CD4-positive, alpha-beta T cell (primary cell): ENCODE measurements around the gene CEACAM16. TPM values are rescaled to one million over a fixed set of nuclear protein-coding genes. Genes with fewer than 3 reads are reported as not detected.

ENCODE experiments used
- ATAC-seq: fragments of 200-7000 bp; cut with Tn5 transposase; one replicate; pipeline ENCODE4 v1.10.0; 2022; ENCODE audit warnings: mild to moderate bottlenecking; ENCODE audit not compliant: poor library complexity
- CTCF ChIA-PET: fragments of 350-600 bp; sonication (Branson Sonifier 250); formaldehyde crosslinking; loops from one replicate; lab custom pipeline; 2021; ENCODE audit warnings: antibody characterized with exemption, inconsistent platforms; lab: Charles Lee
- POLR2A ChIA-PET: fragments of 350-600 bp; sonication (Branson Sonifier 250); formaldehyde crosslinking; loops from one replicate; lab custom pipeline; 2021; ENCODE audit warnings: antibody characterized with exemption, inconsistent platforms; lab: Charles Lee
- DNase-seq, 14 experiments: peaks; one replicate each; pipeline ENCODE4 v3.0.0-alpha.2; 2013 to 2020; ENCODE audit warnings: mixed read lengths in 2 of 14
- H3K27ac ChIP-seq, 2 donors: one replicate each; pipeline versions ENCODE4 v1.5.1 to v1.7.0; 2013; ENCODE audit warnings: low read length in 2 of 2, low read depth in 1 of 2, mild to moderate bottlenecking in 1 of 2
- H3K27me3 ChIP-seq, 2 experiments: 1 replicate in 1 of 2; 2 replicates in 1 of 2; pipeline versions ENCODE4 v1.6.1 to v1.7.0; 2013; ENCODE audit warnings: low read length in 2 of 2, control low read depth in 1 of 2, mild to moderate bottlenecking in 1 of 2, moderate library complexity in 1 of 2; ENCODE audit not compliant: insufficient read depth in 2 of 2, control insufficient read depth in 1 of 2
- H3K36me3 ChIP-seq: one replicate; pipeline ENCODE4 v1.6.1; 2013; ENCODE audit warnings: low read length, control low read depth; ENCODE audit not compliant: insufficient read depth
- H3K4me1 ChIP-seq: one replicate; pipeline ENCODE4 v1.6.1; 2013; ENCODE audit warnings: low read length, control low read depth; ENCODE audit not compliant: insufficient read depth
- H3K4me3 ChIP-seq: one replicate; pipeline ENCODE4 v1.5.1; 2013; ENCODE audit warnings: mild to moderate bottlenecking, low read length, moderate library complexity
- H3K9me3 ChIP-seq, 2 experiments: 1 replicate in 1 of 2; 2 replicates in 1 of 2; pipeline versions ENCODE4 v1.6.1 to v1.7.0; 2013; ENCODE audit warnings: low read length in 2 of 2, mild to moderate bottlenecking in 2 of 2, control low read depth in 1 of 2, moderate library complexity in 1 of 2; ENCODE audit not compliant: control insufficient read depth in 1 of 2, insufficient read depth in 1 of 2
- H3K27ac Mint-ChIP-seq: one replicate; pipeline ENCODE4 v1.8.0; 2020; ENCODE audit warnings: mixed read lengths
- H3K27me3 Mint-ChIP-seq: one replicate; pipeline ENCODE4 v1.8.0; 2021; ENCODE audit warnings: mixed read lengths
- H3K36me3 Mint-ChIP-seq: one replicate; pipeline ENCODE4 v1.8.0; 2021; ENCODE audit warnings: low read depth, mixed read lengths
- H3K4me1 Mint-ChIP-seq: one replicate; pipeline ENCODE4 v1.8.0; 2021; ENCODE audit warnings: low read depth, mixed read lengths
- H3K4me3 Mint-ChIP-seq: one replicate; pipeline ENCODE4 v1.8.0; 2020; ENCODE audit warnings: mild to moderate bottlenecking, mixed read lengths
- H3K9me3 Mint-ChIP-seq: one replicate; pipeline ENCODE4 v1.8.0; 2020; ENCODE audit warnings: mixed read lengths
- intact Hi-C, 2 experiments: fragments of 100-400 bp; cut with DNase I in 1 of 2; cut with micrococcal nuclease in 1 of 2; formaldehyde crosslinking; loops; one replicate each; pipeline versions ENCODE4 v1.15.1 to v1.9.0; 2023 to 2025; cut with DNase I, micrococcal nuclease
- total RNA-seq, 174 experiments: library from RNA in 2 of 174; stranded (reverse) in 2 of 174; gene quantifications; one replicate each; pipeline ENCODE4 v1.2.3 and lab custom pipeline; 2021 to 2026
- TF ChIP-seq, protein P1 (sequence below): fragments of 200-600 bp; IDR thresholded peaks from one replicate; pipeline ENCODE4 v1.8.0; 2022; ENCODE audit warnings: antibody characterized with exemption, mild to moderate bottlenecking

The CEACAM16 gene
- total RNA-seq, 2 experiments from 2014 or later: not detected

DNA sequence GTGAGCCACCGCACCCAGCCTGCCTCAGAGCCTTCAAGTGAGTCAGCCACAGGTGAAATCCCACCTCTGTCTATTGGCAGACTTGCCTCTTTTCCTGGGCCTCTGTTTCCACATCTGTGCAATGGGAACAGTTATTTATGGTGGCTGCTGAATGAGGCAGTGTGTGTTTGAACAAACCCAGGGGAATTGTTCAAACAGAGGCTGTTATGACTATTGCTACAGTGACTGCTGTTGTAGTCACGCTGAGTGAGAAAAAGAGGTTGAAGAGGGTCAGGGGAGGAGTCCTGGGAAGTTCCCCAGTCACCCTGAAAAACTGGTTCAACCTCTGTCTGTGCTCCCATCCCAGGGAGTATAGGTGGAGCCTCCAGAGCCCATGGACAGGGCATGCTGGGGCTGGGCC is 27.6 kb upstream of the CEACAM16 start, which contains the start of gene CEACAM19:
TSS of gene CEACAM19 (plus strand) at position 83 of the 400 bp plus-strand sequence. CDS start 450 bp downstream, outside the sequence.
- Histone ChIP-seq H3K27ac (no peak within 1 kb of the TSS), H3K4me3 (no peak within 1 kb of the TSS), H3K4me1 (no peaks in the 10 kb centered on the region), H3K9me3 (peaks cover 0 to 4% of the 10 kb centered on the region in 2 experiments), H3K27me3 (no peaks in the 10 kb centered on the region), H3K36me3 (no peaks in the 10 kb centered on the region)
- no peak for ATAC-seq
- intact Hi-C loops: no loop called here
- H3K4me1 Mint-ChIP-seq: no peaks in the 10 kb centered on the region
- no peak within 1 kb of the TSS for H3K4me3 Mint-ChIP-seq
- H3K27me3 Mint-ChIP-seq: peaks cover 4% of the 10 kb centered on the region
- DNase-seq: no peak
- no peaks in the 10 kb centered on the region for H3K36me3 Mint-ChIP-seq
- no peak within 1 kb of the TSS for H3K27ac Mint-ChIP-seq
- no peaks in the 10 kb centered on the region for H3K9me3 Mint-ChIP-seq
- ChIA-PET CTCF (interaction anchor here (0.7 kb wide), 1 partner anchor 641 kb away, joined by 3 read pairs; no protein-coding TSS in a partner anchor), POLR2A (no interaction called here)
- TF ChIP-seq, protein P1, sequence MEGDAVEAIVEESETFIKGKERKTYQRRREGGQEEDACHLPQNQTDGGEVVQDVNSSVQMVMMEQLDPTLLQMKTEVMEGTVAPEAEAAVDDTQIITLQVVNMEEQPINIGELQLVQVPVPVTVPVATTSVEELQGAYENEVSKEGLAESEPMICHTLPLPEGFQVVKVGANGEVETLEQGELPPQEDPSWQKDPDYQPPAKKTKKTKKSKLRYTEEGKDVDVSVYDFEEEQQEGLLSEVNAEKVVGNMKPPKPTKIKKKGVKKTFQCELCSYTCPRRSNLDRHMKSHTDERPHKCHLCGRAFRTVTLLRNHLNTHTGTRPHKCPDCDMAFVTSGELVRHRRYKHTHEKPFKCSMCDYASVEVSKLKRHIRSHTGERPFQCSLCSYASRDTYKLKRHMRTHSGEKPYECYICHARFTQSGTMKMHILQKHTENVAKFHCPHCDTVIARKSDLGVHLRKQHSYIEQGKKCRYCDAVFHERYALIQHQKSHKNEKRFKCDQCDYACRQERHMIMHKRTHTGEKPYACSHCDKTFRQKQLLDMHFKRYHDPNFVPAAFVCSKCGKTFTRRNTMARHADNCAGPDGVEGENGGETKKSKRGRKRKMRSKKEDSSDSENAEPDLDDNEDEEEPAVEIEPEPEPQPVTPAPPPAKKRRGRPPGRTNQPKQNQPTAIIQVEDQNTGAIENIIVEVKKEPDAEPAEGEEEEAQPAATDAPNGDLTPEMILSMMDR: no peak

DNA sequence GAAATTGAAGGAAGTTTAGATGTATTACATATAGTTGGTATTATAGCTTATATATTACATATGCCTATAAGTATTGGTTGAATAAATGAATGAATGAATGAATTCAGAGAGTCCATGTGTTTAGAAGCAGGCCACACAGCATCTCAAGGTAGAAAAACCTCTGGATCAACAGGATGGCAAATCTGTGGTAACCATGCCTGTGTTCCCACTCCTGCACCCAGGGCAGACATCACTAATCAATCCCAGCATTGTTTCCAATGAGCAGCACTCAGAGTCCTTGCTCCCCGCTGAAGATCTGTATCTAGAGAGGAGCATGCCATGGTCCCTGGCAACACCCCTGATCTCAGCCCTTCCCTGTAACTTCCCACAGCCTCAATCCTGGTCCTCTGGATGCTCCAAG is 26.7 kb upstream of the CEACAM16 start:
- no peaks in the 10 kb centered on the region for H3K9me3 Mint-ChIP-seq
- CTCF ChIA-PET: no interaction called here

DNA sequence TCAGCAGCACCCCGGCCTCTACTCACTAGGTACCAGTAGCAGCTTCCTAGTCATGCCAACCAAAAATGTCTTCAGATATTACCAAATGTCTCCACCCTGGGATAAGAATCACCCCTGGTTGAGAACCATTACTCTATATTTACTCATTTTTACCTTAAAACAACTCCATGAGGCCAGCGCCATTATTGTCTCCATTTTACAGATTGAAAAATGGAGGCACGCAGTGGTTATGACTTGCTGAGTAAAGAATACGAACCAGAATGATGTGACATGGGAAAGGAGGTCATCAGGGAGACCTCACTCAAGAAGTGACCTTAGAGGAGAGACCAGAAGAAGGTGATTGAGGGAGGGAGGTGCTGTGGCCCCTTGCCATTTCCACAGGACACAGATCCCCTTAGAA is 25.4 kb upstream of the CEACAM16 start:
- no peaks in the 10 kb centered on the region for H3K36me3 ChIP-seq
- no peaks in the 10 kb centered on the region for H3K9me3 Mint-ChIP-seq
- no peaks in the 10 kb centered on the region for H3K4me1 Mint-ChIP-seq
- H3K4me1 ChIP-seq: no peaks in the 10 kb centered on the region
- TF ChIP-seq, protein P1: no peak
- ATAC-seq (no peak), DNase-seq (no peak)
- H3K27me3 ChIP-seq: no peaks in the 10 kb centered on the region
- H3K27ac Mint-ChIP-seq: no peak overlapping the region
- peaks cover 0 to 4% of the 10 kb centered on the region in 2 experiments for H3K9me3 ChIP-seq
- no peak overlapping the region for H3K4me3 ChIP-seq
- POLR2A ChIA-PET: no interaction called here
- no peaks in the 10 kb centered on the region for H3K36me3 Mint-ChIP-seq
- H3K27me3 Mint-ChIP-seq: peaks cover 4% of the 10 kb centered on the region
- H3K27ac ChIP-seq: no peak overlapping the region
- no peak overlapping the region for H3K4me3 Mint-ChIP-seq
- CTCF ChIA-PET: no interaction called here
- intact Hi-C loops: no loop called here

More for the DNA sequence above, 26.7 kb upstream of the CEACAM16 start:
- Mint-ChIP-seq H3K36me3 (no peaks in the 10 kb centered on the region), H3K4me1 (no peaks in the 10 kb centered on the region), H3K27me3 (peaks cover 4% of the 10 kb centered on the region), H3K4me3 (no peak overlapping the region), H3K27ac (no peak overlapping the region)
- no peak for DNase-seq
- Histone ChIP-seq H3K9me3 (peaks cover 0 to 4% of the 10 kb centered on the region in 2 experiments), H3K4me3 (no peak overlapping the region), H3K4me1 (no peaks in the 10 kb centered on the region), H3K27me3 (no peaks in the 10 kb centered on the region), H3K27ac (no peak overlapping the region), H3K36me3 (no peaks in the 10 kb centered on the region)
- ATAC-seq: no peak
- TF ChIP-seq, protein P1: no peak
- intact Hi-C loops: no loop called here
- POLR2A ChIA-PET: no interaction called here
